Measurements from ENCODE around the gene ISLR. TPM values are rescaled to one million over a fixed set of nuclear protein-coding genes. Genes with fewer than 3 reads are reported as not detected.
A peak's percentile ranks its signal among the peaks of the same experiment; 100 is the strongest.
"Not testable (repeated sequence)": the region's sequence is repeated elsewhere in the genome, so short reads cannot be mapped to it uniquely, and the experiment has no call there.

Gene ISLR
- polyA plus RNA-seq, 1 donor from 2014 or later, result not detected

DNA sequence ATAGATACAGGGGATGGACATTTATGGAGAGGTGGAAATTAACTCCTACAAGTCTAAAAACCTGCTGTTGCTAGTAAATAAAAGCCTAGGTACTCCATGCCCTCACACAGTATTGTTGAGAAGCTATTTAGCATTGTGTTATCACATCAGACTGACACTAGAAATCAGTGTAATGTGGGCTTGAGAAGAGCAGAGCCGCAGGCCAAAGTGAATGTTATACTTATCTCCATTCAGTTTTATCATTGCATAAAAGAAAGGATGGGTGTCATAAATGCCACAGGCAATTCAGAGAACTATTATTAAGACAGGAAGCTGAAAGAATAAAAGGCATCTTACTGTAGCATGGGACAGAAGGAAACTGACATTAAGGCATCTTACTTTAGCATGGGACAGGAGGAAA, 13.7 kb upstream of the ISLR start:
- H2AFZ ChIP-seq (ENCODE audit: low read depth, low read length), result no peak overlapping the region
- H3K4me2 ChIP-seq (ENCODE audit: low read length), result no peak overlapping the region

DNA sequence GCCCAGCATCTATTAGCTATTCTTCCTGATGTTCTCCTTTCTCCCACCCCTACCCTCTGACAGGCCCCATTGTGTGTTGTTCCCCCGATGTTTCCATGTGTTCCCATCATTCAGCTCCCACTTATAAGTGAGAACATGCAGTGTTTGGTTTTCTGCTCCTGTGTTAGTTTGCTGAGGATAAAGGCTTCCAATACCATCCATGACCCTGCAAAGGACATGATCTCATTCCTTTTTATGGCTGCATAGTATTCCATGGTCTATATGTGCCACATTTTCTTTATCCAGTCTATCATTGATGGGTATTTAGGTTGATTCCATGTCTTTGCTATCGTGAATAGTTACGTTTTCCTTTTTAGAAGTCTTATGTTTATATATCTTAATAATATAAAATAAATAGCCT, 13.1 kb upstream of the ISLR start:
- Histone ChIP-seq H3K27ac (ENCODE audit: low read length) (peak overlapping the region; percentile 99), H3K9ac (ENCODE audit: low read length) (peak overlapping the region; percentile 20)
- not testable (repeated sequence) for H3K27me3 ChIP-seq (ENCODE audit: insufficient read depth, low read depth, low read length); H3F3A ChIP-seq (ENCODE audit: insufficient read depth, low read length, poor library complexity, severe bottlenecking); H3K36me3 ChIP-seq (ENCODE audit: insufficient read depth, low read length); H3K4me2 ChIP-seq (ENCODE audit: low read length); H2AFZ ChIP-seq (ENCODE audit: low read depth, low read length); H3K79me2 ChIP-seq (replicated peaks; ENCODE audit: insufficient read depth, low read length); H3K9me2 ChIP-seq (ENCODE audit: insufficient read depth, low read length); H3K9me3 ChIP-seq (ENCODE audit: low read length); H4K20me1 ChIP-seq (ENCODE audit: insufficient read depth); H3K4me3 ChIP-seq (ENCODE audit: low read length)

More for the DNA sequence above, 13.7 kb upstream of the ISLR start:
- Histone ChIP-seq H3K36me3 (ENCODE audit: insufficient read depth, low read length) (no peaks in the 10 kb centered on the region), H3K9me3 (ENCODE audit: low read length) (no peaks in the 10 kb centered on the region), H3K9ac (ENCODE audit: low read length) (peak overlapping the region; percentile 20), H3K79me2 (replicated peaks; ENCODE audit: insufficient read depth, low read length) (no peaks in the 10 kb centered on the region), H3K27ac (ENCODE audit: low read length) (peak overlapping the region; percentile 99), H3F3A (ENCODE audit: insufficient read depth, low read length, poor library complexity, severe bottlenecking) (peaks cover 15% of the 10 kb centered on the region), H3K9me2 (ENCODE audit: insufficient read depth, low read length) (no peaks in the 10 kb centered on the region), H3K27me3 (ENCODE audit: insufficient read depth, low read depth, low read length) (no peaks in the 10 kb centered on the region), H3K4me3 (ENCODE audit: low read length) (no peak overlapping the region), H4K20me1 (ENCODE audit: insufficient read depth) (no peaks in the 10 kb centered on the region)
- TF ChIP-seq SMC3 (conservative IDR thresholded peaks at IDR 0.05; ENCODE audit: poor library complexity) (no peak), POLR2AphosphoS5 (IDR thresholded peaks at IDR 0.05) (peak; percentile 55), EP300 (conservative IDR thresholded peaks at IDR 0.05; ENCODE audit: poor library complexity, severe bottlenecking) (peak; percentile 78), RAD21 (conservative IDR thresholded peaks at IDR 0.05) (peak; percentile 11)

DNA sequence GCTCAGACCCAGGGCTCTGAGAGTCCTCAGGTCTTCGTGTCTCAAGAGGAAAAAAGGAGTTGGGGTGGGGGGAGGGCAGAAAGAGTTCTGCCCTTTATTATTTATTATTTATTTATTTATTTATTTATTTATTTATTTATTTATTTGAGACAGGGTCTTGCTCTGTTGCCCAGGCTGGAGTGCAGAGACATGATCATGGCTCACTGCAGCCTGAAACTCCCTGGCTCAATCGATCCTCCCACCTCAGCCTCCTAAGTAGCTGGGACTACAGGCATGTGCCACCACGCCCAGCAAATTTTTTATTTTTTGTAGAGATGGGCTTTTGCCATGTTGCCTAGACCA, 11.3 kb upstream of the ISLR start:
- not testable (repeated sequence) for H3K79me2 ChIP-seq (replicated peaks; ENCODE audit: insufficient read depth, low read length); H3K9me2 ChIP-seq (ENCODE audit: insufficient read depth, low read length); H4K20me1 ChIP-seq (ENCODE audit: insufficient read depth); H3K27ac ChIP-seq (ENCODE audit: low read length); H2AFZ ChIP-seq (ENCODE audit: low read depth, low read length); H3K4me2 ChIP-seq (ENCODE audit: low read length); H3K36me3 ChIP-seq (ENCODE audit: insufficient read depth, low read length); H3K27me3 ChIP-seq (ENCODE audit: insufficient read depth, low read depth, low read length); H3K9me3 ChIP-seq (ENCODE audit: low read length); H3K9ac ChIP-seq (ENCODE audit: low read length); H3F3A ChIP-seq (ENCODE audit: insufficient read depth, low read length, poor library complexity, severe bottlenecking); H3K4me3 ChIP-seq (ENCODE audit: low read length)

DNA sequence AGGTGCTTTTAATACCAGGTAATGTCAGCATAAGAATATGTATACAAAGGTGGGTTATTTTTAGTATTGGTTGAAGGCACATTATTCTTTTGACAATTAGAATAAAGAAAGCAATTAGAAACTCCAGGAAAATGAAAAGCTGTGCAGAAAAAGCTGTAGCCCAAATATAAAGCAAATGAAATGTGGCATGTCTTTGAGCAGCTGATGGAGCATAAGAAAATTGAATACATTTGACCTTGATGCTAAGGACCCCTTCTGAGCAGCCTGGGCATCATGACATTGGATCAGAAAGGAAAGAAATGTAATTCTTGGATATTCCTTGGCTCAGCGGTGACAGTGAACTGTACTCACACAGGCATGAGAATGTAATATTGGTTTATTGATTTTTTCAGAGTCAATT, 8.0 kb upstream of the ISLR start:
- Histone ChIP-seq H3K4me3 (ENCODE audit: low read length) (no peak overlapping the region), H3F3A (ENCODE audit: insufficient read depth, low read length, poor library complexity, severe bottlenecking) (no peaks in the 10 kb centered on the region), H3K79me2 (replicated peaks; ENCODE audit: insufficient read depth, low read length) (no peaks in the 10 kb centered on the region), H4K20me1 (ENCODE audit: insufficient read depth) (no peaks in the 10 kb centered on the region), H3K27me3 (ENCODE audit: insufficient read depth, low read depth, low read length) (no peaks in the 10 kb centered on the region), H3K9ac (ENCODE audit: low read length) (peak overlapping the region; percentile 0), H3K36me3 (ENCODE audit: insufficient read depth, low read length) (no peaks in the 10 kb centered on the region), H3K4me2 (ENCODE audit: low read length) (no peak overlapping the region), H3K9me2 (ENCODE audit: insufficient read depth, low read length) (no peaks in the 10 kb centered on the region), H3K9me3 (ENCODE audit: low read length) (no peaks in the 10 kb centered on the region), H2AFZ (ENCODE audit: low read depth, low read length) (no peak overlapping the region), H3K27ac (ENCODE audit: low read length) (peak overlapping the region; percentile 62)
- TF ChIP-seq MXI1 (conservative IDR thresholded peaks at IDR 0.05; ENCODE audit: poor library complexity, severe bottlenecking), result no peak
- TF ChIP-seq, protein P1, sequence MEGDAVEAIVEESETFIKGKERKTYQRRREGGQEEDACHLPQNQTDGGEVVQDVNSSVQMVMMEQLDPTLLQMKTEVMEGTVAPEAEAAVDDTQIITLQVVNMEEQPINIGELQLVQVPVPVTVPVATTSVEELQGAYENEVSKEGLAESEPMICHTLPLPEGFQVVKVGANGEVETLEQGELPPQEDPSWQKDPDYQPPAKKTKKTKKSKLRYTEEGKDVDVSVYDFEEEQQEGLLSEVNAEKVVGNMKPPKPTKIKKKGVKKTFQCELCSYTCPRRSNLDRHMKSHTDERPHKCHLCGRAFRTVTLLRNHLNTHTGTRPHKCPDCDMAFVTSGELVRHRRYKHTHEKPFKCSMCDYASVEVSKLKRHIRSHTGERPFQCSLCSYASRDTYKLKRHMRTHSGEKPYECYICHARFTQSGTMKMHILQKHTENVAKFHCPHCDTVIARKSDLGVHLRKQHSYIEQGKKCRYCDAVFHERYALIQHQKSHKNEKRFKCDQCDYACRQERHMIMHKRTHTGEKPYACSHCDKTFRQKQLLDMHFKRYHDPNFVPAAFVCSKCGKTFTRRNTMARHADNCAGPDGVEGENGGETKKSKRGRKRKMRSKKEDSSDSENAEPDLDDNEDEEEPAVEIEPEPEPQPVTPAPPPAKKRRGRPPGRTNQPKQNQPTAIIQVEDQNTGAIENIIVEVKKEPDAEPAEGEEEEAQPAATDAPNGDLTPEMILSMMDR (IDR thresholded peaks at IDR 0.05; ENCODE audit: poor library complexity, severe bottlenecking), result no peak
- no peak for TF ChIP-seq EZH2 (IDR thresholded peaks at IDR 0.05; ENCODE audit: borderline replicate concordance, insufficient read depth, low read length, poor library complexity, severe bottlenecking)
- TF ChIP-seq, protein P2, sequence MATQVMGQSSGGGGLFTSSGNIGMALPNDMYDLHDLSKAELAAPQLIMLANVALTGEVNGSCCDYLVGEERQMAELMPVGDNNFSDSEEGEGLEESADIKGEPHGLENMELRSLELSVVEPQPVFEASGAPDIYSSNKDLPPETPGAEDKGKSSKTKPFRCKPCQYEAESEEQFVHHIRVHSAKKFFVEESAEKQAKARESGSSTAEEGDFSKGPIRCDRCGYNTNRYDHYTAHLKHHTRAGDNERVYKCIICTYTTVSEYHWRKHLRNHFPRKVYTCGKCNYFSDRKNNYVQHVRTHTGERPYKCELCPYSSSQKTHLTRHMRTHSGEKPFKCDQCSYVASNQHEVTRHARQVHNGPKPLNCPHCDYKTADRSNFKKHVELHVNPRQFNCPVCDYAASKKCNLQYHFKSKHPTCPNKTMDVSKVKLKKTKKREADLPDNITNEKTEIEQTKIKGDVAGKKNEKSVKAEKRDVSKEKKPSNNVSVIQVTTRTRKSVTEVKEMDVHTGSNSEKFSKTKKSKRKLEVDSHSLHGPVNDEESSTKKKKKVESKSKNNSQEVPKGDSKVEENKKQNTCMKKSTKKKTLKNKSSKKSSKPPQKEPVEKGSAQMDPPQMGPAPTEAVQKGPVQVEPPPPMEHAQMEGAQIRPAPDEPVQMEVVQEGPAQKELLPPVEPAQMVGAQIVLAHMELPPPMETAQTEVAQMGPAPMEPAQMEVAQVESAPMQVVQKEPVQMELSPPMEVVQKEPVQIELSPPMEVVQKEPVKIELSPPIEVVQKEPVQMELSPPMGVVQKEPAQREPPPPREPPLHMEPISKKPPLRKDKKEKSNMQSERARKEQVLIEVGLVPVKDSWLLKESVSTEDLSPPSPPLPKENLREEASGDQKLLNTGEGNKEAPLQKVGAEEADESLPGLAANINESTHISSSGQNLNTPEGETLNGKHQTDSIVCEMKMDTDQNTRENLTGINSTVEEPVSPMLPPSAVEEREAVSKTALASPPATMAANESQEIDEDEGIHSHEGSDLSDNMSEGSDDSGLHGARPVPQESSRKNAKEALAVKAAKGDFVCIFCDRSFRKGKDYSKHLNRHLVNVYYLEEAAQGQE (IDR thresholded peaks at IDR 0.05; ENCODE audit: borderline replicate concordance), result no peak
- no peak for TF ChIP-seq POLR2AphosphoS5 (IDR thresholded peaks at IDR 0.05)
- TF ChIP-seq RAD21 (conservative IDR thresholded peaks at IDR 0.05), result no peak
- no peak for TF ChIP-seq SMC3 (conservative IDR thresholded peaks at IDR 0.05; ENCODE audit: poor library complexity)

Measured in neural cell (in vitro differentiated cells).